Muscle of arm (tissue), 12 donors: ENCODE measurements around the gene ZNF710. TPM values are rescaled to one million over a fixed set of nuclear protein-coding genes. Genes with fewer than 3 reads are reported as not detected.

ENCODE experiments used
- DNase-seq: peaks from one replicate; pipeline ENCODE4 v3.0.0-alpha.2; 2013
- polyA plus RNA-seq, 12 donors: library from polyadenylated mRNA; unstranded; fragments of 120-200 nt; gene quantifications; one replicate each; pipeline ENCODE4 v1.2.1, GENCODE V29; 2013; ENCODE audit not compliant: insufficient read length in 12 of 12

The ZNF710 gene
- polyA plus RNA-seq, 12 donors = 16.5 to 43.8 (median 21.0) TPM; not detected in 1

- DNase-seq = no peak
These were observed 37.0 kb downstream of the ZNF710 start for GRCh38 chr15:90037961-90038631.

GRCh38 chr15:90038632-90039095 is 37.5 kb downstream of the ZNF710 start:
- no peak for DNase-seq

- DNase-seq = no peak
These were observed 38.9 kb downstream of the ZNF710 start for GRCh38 chr15:90039996-90040395.

DNA sequence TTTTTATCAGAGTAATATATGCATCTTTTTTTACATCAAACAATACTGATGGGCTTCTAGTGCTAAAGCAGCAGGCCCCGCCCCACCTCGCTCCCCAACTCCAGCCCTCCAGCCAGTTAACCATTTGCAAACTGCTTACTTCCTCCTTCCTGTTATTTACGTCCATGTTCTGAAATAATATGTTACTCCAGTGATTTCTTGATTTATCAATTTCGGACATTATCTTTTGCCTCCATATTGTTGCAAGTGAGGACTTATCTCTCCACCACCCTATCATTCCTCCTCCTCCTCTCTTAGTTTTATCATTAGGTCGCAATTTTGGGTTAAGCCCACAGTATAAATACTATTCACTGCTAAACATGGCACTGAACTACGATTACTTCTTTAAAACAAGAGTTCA is 39.5 kb downstream of the ZNF710 start:
- no peak for DNase-seq

GRCh38 chr15:90042356-90042755 is 41.2 kb downstream of the ZNF710 start:
- no peak for DNase-seq

- no peak for DNase-seq
These were observed 41.8 kb downstream of the ZNF710 start for GRCh38 chr15:90042766-90043529.

- DNase-seq = no peak
These were observed 42.4 kb downstream of the ZNF710 start for GRCh38 chr15:90043530-90044010.

DNA sequence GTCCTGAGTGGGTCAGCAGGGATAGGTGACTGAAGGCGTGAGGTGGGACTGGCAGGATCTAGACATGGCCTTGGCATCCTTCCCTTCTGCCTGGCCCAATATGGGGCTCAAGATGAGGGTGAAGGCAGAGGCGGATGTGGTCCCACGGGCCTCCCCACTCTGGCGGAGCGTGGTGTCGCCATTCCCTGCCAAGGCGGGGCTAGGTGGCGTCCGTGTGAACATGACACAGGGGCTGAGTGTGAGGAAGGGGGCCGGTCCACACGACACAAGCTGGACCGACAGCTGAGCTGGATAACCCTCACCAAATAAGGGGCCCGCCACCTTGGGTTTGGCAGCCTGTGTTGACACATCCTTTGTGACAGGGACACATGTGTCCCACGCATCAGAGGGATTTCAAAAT is 43.1 kb downstream of the ZNF710 start:
- DNase-seq = no peak

GRCh38 chr15:90044916-90045371 is 43.8 kb downstream of the ZNF710 start:
- no peak for DNase-seq

GRCh38 chr15:90046289-90046688 is 45.2 kb downstream of the ZNF710 start:
- DNase-seq = no peak

DNA sequence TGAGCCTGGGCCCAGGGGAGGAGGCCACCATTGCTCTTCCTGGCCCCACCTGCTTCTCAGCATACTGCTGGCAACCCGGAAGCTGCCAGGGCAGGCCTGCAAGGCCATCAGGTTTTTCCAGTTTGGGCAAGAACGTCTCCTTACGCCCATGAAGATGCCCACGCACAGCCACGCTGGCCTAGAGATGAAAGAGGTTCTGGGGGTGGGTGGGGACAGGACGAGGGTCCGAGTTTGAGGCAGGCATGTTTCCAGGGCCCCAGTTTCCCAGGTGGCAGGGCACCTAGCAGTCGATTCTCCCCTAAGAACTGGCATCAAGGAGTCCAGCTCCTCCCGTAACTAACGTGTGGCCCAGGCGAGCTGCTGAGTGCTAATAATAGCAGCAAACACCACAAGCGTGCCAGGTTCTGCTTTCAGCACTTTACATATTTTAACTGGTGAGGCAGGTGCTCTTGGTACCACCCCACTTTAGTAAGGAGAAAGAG is 45.8 kb downstream of the ZNF710 start:
- DNase-seq = no peak

DNA sequence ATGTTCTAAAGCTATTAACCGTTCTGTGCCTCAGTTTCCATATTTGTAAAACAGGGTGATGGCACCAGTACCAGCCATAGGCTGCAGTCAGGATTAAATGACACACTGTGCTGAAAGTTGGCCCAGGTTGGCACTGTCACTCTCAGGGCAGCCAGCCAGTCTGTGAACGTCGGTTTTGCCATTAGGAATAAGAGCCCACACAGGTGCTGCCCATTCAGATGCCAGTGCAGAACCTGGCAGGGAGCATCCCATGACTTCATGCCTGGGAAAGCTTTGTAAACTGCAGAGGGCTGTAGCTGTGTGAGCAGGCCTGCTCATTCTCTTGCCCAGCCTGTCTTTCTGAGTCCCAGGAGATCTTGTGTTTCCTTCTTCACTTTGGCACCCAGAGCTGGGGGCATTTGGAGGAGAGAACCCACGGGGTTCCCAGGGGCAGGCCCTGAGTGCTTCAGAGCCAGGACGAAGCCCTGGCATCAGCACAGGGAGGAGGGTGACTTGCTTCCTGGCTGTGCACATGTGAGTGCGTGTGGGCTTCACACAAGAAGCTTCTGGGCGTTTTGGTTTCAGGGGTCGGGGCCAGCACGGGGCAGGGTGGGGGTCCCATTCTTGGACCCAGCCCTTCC is 46.9 kb downstream of the ZNF710 start:
- no peak for DNase-seq

GRCh38 chr15:90049030-90049429 is 47.9 kb downstream of the ZNF710 start:
- no peak for DNase-seq

DNA sequence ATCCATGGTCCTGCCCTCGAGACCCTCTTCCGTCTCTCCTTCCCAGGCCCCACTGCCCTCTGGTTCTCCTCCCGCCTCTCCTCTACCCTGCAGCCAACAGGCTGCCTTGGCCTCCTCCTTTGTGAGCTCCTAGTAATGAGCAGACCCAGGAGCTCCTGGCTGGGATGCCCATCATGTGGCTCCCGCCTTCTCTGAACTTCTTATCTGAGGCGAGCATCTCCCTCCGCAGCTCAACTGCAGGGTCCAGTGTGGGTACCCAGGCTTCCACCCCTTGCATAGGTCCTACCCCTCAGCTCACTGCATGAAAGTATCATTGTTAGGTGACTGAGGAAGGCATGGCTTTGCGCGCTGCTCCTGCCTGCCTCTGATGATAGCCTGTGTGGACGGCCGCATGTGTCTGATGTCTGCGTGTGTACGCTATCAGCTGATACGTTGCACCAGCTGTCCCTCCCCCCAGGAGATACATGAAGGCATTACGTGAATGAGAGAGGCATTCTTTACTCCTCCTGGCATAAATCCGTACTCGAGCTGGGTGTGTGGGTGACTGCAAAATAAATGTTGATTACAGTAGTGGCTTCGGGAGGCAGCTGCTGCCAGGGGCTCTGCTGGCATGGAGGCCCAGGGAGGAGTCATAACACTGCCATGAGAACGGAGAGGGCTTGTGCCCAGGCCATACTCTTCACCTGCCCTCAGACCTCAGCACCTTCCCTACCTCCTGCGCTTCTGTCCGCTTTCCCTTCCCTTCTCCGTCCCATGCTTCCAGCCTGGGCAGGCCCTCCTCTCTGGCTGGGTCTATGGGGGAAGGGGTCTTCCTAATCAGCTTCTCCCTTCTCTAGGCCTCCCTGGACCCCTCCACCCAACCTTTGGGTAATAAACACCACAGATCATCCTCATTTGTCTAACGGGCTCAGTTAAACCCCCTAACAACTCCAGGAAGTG is 48.8 kb downstream of the ZNF710 start:
- DNase-seq = no peak

- no peak for DNase-seq
These were observed 50.8 kb downstream of the ZNF710 start for GRCh38 chr15:90051874-90052273.

GRCh38 chr15:90053685-90054466 is 52.8 kb downstream of the ZNF710 start:
- DNase-seq = no peak

DNA sequence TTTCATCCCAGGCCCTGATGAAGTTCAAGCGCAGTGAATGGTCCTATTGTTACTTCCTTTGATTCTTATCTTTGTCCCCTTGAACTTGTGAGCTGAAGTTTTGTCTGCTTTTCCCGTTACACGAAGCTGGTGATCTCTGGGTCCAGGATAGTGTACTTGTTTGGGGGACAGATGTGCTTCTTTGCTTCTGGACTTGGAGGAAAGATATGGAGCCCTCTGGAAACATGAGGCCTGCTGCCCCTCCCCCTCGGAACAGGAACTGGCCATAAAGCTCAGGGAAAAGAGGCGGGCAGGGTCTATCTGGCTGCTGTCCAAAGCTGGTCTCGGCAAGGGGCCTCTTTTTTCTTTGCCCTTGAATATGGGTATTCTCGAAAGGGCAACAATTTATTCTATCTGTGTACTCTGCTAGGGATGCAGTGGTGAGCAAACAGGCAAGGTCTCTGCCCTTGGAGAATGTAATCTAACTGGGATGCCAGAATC is 53.5 kb downstream of the ZNF710 start:
- DNase-seq = no peak

- DNase-seq = no peak
These were observed 54.1 kb downstream of the ZNF710 start for GRCh38 chr15:90055182-90055581.

DNA sequence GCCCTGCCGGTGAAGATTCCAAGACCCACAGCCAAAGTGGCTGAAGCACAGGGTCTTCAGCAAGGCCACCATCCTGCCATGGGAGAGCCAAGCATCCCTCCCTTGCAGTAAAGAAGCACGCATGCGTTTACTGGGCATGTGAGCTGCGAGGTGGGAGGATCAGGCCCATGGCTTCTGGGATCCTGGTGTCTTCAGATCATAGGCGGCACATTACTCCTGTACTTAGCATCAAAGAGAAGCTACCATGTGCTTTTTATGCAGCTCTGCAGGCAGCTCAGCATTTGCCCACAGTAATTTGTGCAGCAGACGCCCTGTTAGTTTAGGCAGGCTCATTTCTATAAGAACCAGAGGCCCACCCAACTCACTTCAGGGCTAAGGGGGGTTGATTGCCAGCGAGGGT is 55.4 kb downstream of the ZNF710 start:
- no peak for DNase-seq

DNA sequence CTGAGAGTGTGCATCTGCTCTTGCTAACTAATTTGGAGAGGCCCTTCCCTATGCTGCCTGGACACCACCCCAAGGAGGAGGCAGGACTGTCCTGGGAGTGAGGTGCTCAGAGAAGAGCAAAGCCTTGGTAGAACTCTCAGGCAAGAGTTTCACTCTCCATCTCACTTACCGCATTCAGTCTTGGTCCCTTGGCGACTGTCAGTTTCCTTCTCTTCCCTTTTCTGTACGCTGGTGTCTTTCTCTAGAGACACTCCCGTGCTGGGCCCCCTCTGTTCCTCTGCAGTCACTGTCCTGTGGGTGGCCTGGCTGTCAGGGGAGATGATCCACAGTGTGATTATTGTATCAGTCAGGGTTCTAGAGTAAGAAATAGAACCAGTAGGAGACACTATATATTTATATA is 57.2 kb downstream of the ZNF710 start:
- no peak for DNase-seq
